Tibial nerve (tissue), 4 donors: ENCODE data around the gene SCRN2. TPM values are rescaled to one million over a fixed set of nuclear protein-coding genes. Genes with fewer than 3 reads are reported as not detected.

Source experiments
- DNase-seq, 2 donors: peaks; one replicate each; pipeline ENCODE4 v3.0.0-alpha.2; 2019; ENCODE audit warnings: low spot score in 2 of 2
- H3K27ac ChIP-seq, 4 donors: fragments of 200-600 bp; sonication (generic) in 3 of 4; one replicate each; pipeline ENCODE4 v1.5.1; 2017 to 2019; ENCODE audit warnings: mild to moderate bottlenecking in 1 of 4
- H3K27me3 ChIP-seq, 2 donors: fragments of 200-600 bp; sonication (generic) in 1 of 2; one replicate each; pipeline versions ENCODE4 v1.5.1 to v1.6.0; 2017 to 2019
- H3K36me3 ChIP-seq, 3 donors: fragments of 200-600 bp; sonication (generic); one replicate each; pipeline ENCODE4 v1.5.1; 2018 to 2019
- H3K4me1 ChIP-seq, 4 donors: fragments of 200-600 bp; sonication (generic) in 3 of 4; one replicate each; pipeline ENCODE4 v1.5.1; 2017 to 2019
- H3K4me3 ChIP-seq, 4 donors: fragments of 200-600 bp; sonication (generic) in 3 of 4; one replicate each; pipeline ENCODE4 v1.5.1; 2017 to 2019; ENCODE audit warnings: mild to moderate bottlenecking in 1 of 4, moderate library complexity in 1 of 4
- H3K9me3 ChIP-seq, 4 donors: fragments of 200-600 bp; sonication (generic) in 3 of 4; one replicate each; pipeline ENCODE4 v1.5.1; 2017 to 2019
- EP300 ChIP-seq, 2 donors: sonication (generic); formaldehyde crosslinking; IDR thresholded peaks; one replicate each; pipeline ENCODE4 v1.6.1; 2017; ENCODE audit warnings: antibody characterized with exemption in 2 of 2, mild to moderate bottlenecking in 1 of 2
- POLR2A ChIP-seq, 2 donors: fragments of 450-650 bp; IDR thresholded peaks; one replicate each; pipeline ENCODE4 v1.6.1; 2017; ENCODE audit warnings: antibody characterized with exemption in 2 of 2, mild to moderate bottlenecking in 2 of 2, moderate library complexity in 2 of 2
- WGBS, 2 donors: methylation state at CpG; one replicate each; pipeline ENCODE4 v1.1.5; 2018; 5-methylcytosine and 5-hydroxymethylcytosine counted together
- total RNA-seq, 4 donors: library from RNA; depleted of rRNA; stranded (reverse); fragments of >200 nt; gene quantifications; one replicate each; pipeline ENCODE4 v1.1.0, GENCODE V29; 2016
- TF ChIP-seq, protein P1 (sequence below), 5 experiments: fragments of 200-600 bp in 3 of 5; fragments of 450-650 bp in 2 of 5; sonication (generic) in 3 of 5; IDR thresholded peaks; one replicate each; pipeline ENCODE4 v1.5.1; 2016 to 2019; ENCODE audit warnings: antibody characterized with exemption in 5 of 5, mild to moderate bottlenecking in 3 of 5, moderate library complexity in 2 of 5

The SCRN2 gene
- total RNA-seq, 4 donors from 2014 or later = 49.8 to 68.6 (median 56.6) TPM

- Histone ChIP-seq H3K9me3 (no peaks in the 10 kb centered on the region), H3K36me3 (peaks cover 0 to 50% (median 21%) of the 10 kb centered on the region in 3 donors), H3K4me3 (no peak overlapping the region), H3K27me3 (no peaks in the 10 kb centered on the region), H3K4me1 (peaks cover 0 to 15% (median 3%) of the 10 kb centered on the region in 4 donors), H3K27ac (no peak overlapping the region)
- DNase-seq = no peak
- no peak for TF ChIP-seq POLR2A (IDR thresholded peaks at IDR 0.05)
- TF ChIP-seq, protein P1, sequence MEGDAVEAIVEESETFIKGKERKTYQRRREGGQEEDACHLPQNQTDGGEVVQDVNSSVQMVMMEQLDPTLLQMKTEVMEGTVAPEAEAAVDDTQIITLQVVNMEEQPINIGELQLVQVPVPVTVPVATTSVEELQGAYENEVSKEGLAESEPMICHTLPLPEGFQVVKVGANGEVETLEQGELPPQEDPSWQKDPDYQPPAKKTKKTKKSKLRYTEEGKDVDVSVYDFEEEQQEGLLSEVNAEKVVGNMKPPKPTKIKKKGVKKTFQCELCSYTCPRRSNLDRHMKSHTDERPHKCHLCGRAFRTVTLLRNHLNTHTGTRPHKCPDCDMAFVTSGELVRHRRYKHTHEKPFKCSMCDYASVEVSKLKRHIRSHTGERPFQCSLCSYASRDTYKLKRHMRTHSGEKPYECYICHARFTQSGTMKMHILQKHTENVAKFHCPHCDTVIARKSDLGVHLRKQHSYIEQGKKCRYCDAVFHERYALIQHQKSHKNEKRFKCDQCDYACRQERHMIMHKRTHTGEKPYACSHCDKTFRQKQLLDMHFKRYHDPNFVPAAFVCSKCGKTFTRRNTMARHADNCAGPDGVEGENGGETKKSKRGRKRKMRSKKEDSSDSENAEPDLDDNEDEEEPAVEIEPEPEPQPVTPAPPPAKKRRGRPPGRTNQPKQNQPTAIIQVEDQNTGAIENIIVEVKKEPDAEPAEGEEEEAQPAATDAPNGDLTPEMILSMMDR (IDR thresholded peaks at IDR 0.05) = no peak
- TF ChIP-seq EP300 (IDR thresholded peaks at IDR 0.05) = no peak
- 88 to 89% methylated on average over 15 to 16 of the region's 16 CpGs for WGBS, 2 donors
Observed at GRCh38 chr17:47806026-47806912, 34.8 kb downstream of the SCRN2 start.

DNA sequence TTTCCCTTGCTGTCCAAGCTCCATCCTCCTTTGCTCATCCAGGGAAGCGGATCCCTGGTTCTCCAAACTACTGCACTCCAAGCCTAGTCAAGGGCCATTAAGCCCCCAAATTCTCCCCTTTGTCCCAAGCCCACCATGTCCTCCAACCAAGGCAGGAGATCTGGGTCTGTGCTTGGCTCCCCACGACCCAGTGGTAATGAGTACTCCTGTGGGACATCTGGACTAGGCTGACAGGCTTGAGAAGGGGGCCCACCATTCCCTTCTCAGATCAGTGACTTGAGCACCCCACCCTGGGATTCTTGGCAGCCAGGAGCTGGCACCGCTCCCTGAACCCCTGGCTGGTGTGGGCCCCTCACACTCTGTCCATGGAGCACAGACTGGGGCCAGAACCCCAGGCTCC, 36.6 kb downstream of the SCRN2 start:
- H3K27ac ChIP-seq = no peak overlapping the region
- TF ChIP-seq EP300 (IDR thresholded peaks at IDR 0.05) (no peak), POLR2A (IDR thresholded peaks at IDR 0.05) (no peak)
- TF ChIP-seq, protein P1 (IDR thresholded peaks at IDR 0.05) = no peak
- no peak overlapping the region for H3K4me3 ChIP-seq
- no peaks in the 10 kb centered on the region for H3K27me3 ChIP-seq
- H3K4me1 ChIP-seq = no peaks in the 10 kb centered on the region
- no peaks in the 10 kb centered on the region for H3K9me3 ChIP-seq
- 72 to 80% methylated on average over 3 of the region's 3 CpGs for WGBS, 2 donors
- H3K36me3 ChIP-seq = peaks cover 0 to 36% (median 20%) of the 10 kb centered on the region in 3 donors
- no peak for DNase-seq

DNA sequence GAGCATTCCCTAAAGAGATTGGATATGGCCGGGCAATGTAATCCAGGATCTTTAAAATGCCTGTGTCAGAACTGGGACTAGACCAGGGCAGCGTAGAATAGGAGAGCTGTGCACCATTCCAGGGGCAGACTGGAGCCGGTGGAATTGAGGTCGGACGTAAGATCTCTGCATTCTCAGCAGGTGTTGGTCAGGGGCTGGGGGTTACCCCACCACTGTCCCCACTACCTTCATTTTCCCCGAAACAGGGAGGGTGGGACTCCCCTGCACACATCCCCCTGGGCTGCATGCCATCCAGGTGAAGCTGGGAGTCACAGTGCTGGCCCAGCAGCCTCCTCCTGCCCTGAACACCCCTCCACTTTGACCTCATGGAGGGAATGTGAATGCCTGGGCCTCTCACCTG, 37.3 kb downstream of the SCRN2 start:
- DNase-seq = no peak
- 66 to 74% methylated on average over 6 of the region's 6 CpGs for WGBS, 2 donors

GRCh38 chr17:47803201-47803600, 37.9 kb downstream of the SCRN2 start:
- Histone ChIP-seq H3K9me3 (no peaks in the 10 kb centered on the region), H3K4me1 (no peaks in the 10 kb centered on the region), H3K27me3 (no peaks in the 10 kb centered on the region), H3K27ac (no peak overlapping the region), H3K4me3 (no peak overlapping the region), H3K36me3 (peaks cover 0 to 24% (median 12%) of the 10 kb centered on the region in 3 donors)
- DNase-seq = no peak
- 50 to 63% methylated on average over 5 of the region's 5 CpGs for WGBS, 2 donors
- TF ChIP-seq, protein P1 (IDR thresholded peaks at IDR 0.05) = no peak

More for the DNA sequence above, 37.3 kb downstream of the SCRN2 start:
- Histone ChIP-seq H3K27me3 (no peaks in the 10 kb centered on the region), H3K4me1 (no peaks in the 10 kb centered on the region), H3K36me3 (peaks cover 0 to 29% (median 14%) of the 10 kb centered on the region in 3 donors), H3K4me3 (no peak overlapping the region), H3K27ac (no peak overlapping the region), H3K9me3 (no peaks in the 10 kb centered on the region)
- no peak for TF ChIP-seq POLR2A (IDR thresholded peaks at IDR 0.05)
- TF ChIP-seq, protein P1 (IDR thresholded peaks at IDR 0.05) = no peak
- no peak for TF ChIP-seq EP300 (IDR thresholded peaks at IDR 0.05)

- no peak for DNase-seq
- Histone ChIP-seq H3K27me3 (no peaks in the 10 kb centered on the region), H3K4me1 (no peaks in the 10 kb centered on the region), H3K27ac (no peak overlapping the region), H3K36me3 (peaks cover 0 to 16% (median 5%) of the 10 kb centered on the region in 3 donors), H3K9me3 (no peaks in the 10 kb centered on the region), H3K4me3 (no peak overlapping the region)
- WGBS, 2 donors = 29 to 35% methylated on average over 9 of the region's 9 CpGs
- TF ChIP-seq, protein P1 (IDR thresholded peaks at IDR 0.05) = peak in 4 of 5 experiments; percentile 37 to 49 (median 40)
- TF ChIP-seq POLR2A (IDR thresholded peaks at IDR 0.05) = no peak
Observed at GRCh38 chr17:47802341-47803022, 38.6 kb downstream of the SCRN2 start.
